Upper lobe of left lung (tissue), 4 donors: ENCODE results near the gene OSBPL9.

Source experiments
- EP300 ChIP-seq, 4 donors: sonication (generic); formaldehyde crosslinking; IDR thresholded peaks; one replicate each; pipeline ENCODE4 v1.5.1; 2017; ENCODE audit warnings: antibody characterized with exemption in 4 of 4, control low read depth in 2 of 4
- POLR2A ChIP-seq, 4 donors: fragments of 450-650 bp; IDR thresholded peaks; one replicate each; pipeline ENCODE4 v1.5.1; 2016 to 2017; ENCODE audit warnings: antibody characterized with exemption in 4 of 4, mild to moderate bottlenecking in 2 of 4
- TF ChIP-seq, protein P1 (sequence below), 6 experiments: fragments of 450-650 bp in 4 of 6; fragments of 200-600 bp in 2 of 6; sonication (generic) in 2 of 6; IDR thresholded peaks; one replicate each; pipeline ENCODE4 v1.5.1; 2016 to 2019; ENCODE audit warnings: antibody characterized with exemption in 6 of 6

DNA sequence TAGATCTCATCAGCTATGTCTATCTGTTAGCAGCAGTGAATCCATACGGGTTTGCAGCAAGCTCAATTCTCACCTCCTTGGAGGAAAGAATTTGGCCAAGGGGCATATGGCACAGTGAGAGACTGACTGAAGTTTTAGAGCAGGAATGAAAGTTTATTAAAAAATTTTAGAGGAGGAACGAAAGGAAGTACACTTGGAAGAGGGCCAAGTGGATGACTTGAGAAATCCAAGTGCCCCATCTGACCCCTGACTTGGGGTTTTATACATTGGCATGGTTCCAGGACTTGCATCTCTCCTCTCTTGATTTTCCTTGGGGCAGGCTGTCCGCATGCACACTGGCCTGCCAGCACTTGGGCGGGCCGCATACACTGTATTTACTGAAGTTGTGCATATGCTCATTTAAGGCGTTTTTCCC, 9.2 kb upstream of the OSBPL9 start:
- TF ChIP-seq, protein P1, sequence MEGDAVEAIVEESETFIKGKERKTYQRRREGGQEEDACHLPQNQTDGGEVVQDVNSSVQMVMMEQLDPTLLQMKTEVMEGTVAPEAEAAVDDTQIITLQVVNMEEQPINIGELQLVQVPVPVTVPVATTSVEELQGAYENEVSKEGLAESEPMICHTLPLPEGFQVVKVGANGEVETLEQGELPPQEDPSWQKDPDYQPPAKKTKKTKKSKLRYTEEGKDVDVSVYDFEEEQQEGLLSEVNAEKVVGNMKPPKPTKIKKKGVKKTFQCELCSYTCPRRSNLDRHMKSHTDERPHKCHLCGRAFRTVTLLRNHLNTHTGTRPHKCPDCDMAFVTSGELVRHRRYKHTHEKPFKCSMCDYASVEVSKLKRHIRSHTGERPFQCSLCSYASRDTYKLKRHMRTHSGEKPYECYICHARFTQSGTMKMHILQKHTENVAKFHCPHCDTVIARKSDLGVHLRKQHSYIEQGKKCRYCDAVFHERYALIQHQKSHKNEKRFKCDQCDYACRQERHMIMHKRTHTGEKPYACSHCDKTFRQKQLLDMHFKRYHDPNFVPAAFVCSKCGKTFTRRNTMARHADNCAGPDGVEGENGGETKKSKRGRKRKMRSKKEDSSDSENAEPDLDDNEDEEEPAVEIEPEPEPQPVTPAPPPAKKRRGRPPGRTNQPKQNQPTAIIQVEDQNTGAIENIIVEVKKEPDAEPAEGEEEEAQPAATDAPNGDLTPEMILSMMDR (IDR thresholded peaks at IDR 0.05) = no peak
- no peak for TF ChIP-seq POLR2A (IDR thresholded peaks at IDR 0.05)
- no peak for TF ChIP-seq EP300 (IDR thresholded peaks at IDR 0.05)
